Fibroblast of skin of right quadriceps (primary cell): ENCODE results near the gene SERPINE1.
"Not testable (repeated sequence)": the region's sequence is repeated elsewhere in the genome, so short reads cannot be mapped to it uniquely, and the experiment has no call there.

Experiments used
- DNase-seq: peaks from one replicate; pipeline ENCODE4 v3.0.0-alpha.2; 2013

Gene SERPINE1

DNA sequence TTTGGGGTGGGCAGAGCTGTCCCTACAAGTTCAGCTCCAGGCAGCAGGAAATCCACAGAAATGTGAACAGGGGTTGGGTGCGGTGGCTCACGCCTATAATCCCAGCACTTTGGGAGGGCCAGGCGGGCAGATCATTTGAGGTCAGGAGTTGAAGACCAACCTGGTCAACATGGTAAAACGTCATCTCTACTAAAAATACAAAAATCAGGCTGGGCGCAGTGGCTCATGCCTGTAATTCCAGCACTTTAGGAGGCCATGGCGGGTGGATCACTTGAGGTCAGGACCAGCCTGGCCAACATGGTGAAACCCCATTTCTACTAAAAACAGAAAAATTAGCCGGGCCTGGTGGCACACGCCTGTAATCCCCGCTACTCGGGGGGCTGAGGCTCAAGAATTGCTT, 23.2 kb upstream of the SERPINE1 start:
- not testable (repeated sequence) for DNase-seq

- no peak for DNase-seq
Observed at GRCh38 chr7:101104193-101104713, 22.7 kb upstream of the SERPINE1 start.

DNA sequence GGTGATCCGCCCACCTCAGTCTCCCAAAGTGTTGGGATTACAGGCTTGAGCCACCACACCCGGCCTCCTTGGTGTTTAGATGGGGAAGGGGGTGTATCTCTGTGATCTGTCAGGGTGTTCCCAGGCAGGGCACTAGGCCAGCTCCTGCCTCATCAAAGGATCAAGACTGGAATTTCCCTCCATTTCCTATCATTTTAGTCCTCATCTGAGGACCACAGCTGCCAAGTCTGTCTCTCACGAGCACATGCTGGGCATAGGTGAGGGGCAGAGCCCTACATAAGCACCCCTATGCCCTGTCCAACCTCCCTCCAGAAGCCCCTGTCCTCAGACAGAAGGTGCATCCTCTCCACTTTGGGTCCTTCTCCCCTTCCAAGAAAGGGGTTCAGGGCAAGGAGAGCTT, 22.1 kb upstream of the SERPINE1 start:
- DNase-seq: no peak

- not testable (repeated sequence) for DNase-seq
Observed at GRCh38 chr7:101105248-101105647, 21.7 kb upstream of the SERPINE1 start.

DNA sequence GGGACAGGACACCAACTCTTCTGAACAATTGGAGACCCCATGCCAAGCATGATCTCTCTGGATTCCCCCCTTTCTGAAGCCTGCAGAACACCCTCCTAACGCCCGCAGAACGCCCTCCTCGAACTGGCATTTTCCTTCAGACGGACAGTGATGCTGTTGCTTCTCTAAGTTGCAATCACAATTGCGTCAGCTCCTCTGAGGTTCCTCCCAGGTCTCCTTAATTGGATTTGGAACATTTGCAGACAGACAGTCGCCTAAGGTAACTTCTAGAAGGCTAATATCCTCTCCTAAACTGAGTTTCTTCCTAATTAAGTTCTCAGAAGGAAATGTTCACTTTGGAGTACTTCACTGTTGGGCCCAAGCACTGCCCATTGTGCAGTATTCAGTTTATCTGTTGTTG, 20.5 kb upstream of the SERPINE1 start:
- DNase-seq: no peak

GRCh38 chr7:101108330-101108857, 18.5 kb upstream of the SERPINE1 start:
- DNase-seq: peak; percentile 40

DNA sequence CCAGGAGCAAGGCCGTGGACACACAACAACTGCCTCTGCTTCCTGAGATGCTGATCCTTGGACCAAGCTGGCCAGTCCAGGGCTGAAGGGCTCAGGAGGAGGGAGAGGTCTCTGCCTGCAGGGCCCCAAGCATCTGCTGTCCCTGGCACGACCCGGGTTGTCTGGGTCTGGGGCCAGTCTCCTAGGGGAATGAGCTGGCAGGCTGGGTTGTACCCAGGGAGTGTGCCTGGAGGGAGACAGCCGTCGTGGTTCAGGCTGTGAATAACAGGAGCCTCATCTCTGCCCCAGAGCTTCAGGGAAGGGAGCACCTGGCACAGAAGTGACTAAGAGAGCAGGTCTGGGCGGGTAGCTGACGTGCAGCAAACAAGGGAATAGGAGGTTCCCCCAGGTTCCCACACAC, 17.9 kb upstream of the SERPINE1 start:
- DNase-seq: no peak

DNA sequence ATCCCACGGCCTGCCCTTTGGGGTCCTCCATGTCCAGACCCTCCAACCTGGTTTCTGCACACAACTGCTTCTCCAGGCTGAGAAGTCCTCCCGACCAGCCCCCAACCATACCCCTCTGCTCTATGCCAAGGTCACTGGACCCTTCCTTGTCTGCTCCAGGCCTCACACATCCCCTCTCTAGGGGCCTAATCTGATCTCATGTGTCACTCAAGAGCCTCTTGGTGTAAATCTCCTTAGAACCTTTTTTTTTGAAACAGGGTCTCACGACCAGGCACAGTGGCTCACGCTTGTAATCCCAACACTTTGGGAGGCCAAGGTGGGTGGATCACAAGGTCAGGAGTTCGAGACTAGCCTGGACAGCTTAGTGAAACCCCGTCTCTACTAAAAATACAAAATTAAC, 17.5 kb upstream of the SERPINE1 start:
- no peak for DNase-seq

GRCh38 chr7:101111261-101111660, 15.6 kb upstream of the SERPINE1 start:
- DNase-seq: no peak

- no peak for DNase-seq
Observed at GRCh38 chr7:101112233-101112632, 14.7 kb upstream of the SERPINE1 start.

GRCh38 chr7:101113140-101113539, 13.8 kb upstream of the SERPINE1 start:
- not testable (repeated sequence) for DNase-seq

GRCh38 chr7:101113836-101114235, 13.1 kb upstream of the SERPINE1 start:
- no peak for DNase-seq

DNA sequence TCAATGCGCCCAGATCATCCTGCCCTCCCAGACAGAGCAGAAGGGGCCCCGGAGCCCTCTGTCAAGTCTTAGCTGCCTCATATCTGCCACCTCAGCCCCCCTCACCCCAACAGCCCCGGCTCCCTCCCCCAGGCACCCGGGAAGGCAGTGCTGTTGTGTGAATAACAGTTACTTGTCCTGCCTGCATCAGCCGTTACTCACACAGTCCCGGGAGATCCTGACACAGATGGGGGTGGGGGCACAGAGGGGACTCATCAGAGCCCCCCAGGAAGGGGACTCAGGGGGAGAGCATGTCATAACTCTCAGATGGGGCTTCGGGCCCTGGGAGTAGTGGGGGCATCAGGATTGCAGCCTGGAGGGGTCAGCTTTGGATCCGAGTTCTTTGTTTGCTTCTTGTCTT, 12.4 kb upstream of the SERPINE1 start:
- peak; percentile 73 for DNase-seq

DNA sequence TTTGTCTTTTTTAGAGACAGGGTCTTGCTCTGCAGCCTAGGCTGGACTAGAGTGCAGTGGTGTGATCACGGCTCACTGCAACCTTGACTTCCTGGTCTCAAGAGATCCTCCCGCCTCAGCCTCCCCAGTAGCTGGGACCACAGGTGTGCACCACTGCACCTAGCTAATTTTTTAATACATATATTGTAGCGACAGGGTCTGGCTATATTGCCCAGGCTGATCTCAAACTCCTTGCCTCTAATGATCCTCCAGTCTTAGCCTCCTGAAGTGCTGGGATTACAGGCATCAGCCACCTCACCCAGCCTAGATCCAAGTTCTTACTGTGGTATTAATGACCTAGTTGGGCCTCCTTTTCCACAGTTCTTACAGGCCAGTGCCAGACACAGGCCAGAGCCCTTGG, 11.7 kb upstream of the SERPINE1 start:
- DNase-seq: no peak

- no peak for DNase-seq
Observed at GRCh38 chr7:101116898-101117297, 10.0 kb upstream of the SERPINE1 start.

DNA sequence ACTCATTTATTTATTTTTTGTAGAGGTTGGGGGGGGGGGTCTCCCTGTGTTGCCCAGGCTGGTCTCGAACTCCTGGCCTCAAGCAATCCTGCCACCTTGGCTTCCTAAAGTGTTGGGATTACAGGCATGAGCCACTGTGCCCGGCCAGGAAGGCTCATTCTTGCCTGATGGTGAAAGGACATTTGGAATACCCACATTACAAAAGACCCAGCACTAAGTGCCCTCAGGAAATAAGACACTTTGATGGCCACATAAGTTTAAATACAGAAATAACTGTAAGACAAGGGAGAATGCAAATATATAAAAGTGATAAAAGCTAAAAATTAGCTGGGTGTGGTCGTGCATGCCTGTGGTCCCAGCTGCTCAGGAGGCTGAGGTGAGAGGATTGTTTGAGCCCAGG, 8.0 kb upstream of the SERPINE1 start:
- no peak for DNase-seq

GRCh38 chr7:101119876-101120275, 7.0 kb upstream of the SERPINE1 start:
- DNase-seq: peak; percentile 63

DNA sequence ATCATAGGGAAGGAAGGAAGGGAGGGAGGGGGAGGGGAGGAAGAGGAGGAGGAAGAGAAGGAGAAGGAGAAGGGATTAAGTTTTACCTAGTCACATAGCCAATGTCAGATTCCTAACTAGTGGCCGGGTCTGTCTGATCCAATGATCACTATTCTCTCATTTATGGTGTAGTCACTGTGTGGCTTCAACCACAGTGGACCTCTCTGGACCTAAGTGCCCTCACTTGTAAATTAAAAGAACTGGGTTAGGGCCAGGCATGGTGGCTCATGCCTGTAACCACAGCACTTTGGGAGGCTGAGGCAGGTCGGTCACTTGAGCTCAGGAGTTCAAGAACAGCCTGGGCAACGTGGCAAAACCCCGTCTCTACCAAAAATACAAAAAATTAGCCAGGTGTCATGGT, 6.6 kb upstream of the SERPINE1 start:
- DNase-seq: no peak

- not testable (repeated sequence) for DNase-seq
Observed at GRCh38 chr7:101121631-101121990, 5.3 kb upstream of the SERPINE1 start.

GRCh38 chr7:101121991-101122932, 4.6 kb upstream of the SERPINE1 start:
- peak; percentile 100 for DNase-seq

DNA sequence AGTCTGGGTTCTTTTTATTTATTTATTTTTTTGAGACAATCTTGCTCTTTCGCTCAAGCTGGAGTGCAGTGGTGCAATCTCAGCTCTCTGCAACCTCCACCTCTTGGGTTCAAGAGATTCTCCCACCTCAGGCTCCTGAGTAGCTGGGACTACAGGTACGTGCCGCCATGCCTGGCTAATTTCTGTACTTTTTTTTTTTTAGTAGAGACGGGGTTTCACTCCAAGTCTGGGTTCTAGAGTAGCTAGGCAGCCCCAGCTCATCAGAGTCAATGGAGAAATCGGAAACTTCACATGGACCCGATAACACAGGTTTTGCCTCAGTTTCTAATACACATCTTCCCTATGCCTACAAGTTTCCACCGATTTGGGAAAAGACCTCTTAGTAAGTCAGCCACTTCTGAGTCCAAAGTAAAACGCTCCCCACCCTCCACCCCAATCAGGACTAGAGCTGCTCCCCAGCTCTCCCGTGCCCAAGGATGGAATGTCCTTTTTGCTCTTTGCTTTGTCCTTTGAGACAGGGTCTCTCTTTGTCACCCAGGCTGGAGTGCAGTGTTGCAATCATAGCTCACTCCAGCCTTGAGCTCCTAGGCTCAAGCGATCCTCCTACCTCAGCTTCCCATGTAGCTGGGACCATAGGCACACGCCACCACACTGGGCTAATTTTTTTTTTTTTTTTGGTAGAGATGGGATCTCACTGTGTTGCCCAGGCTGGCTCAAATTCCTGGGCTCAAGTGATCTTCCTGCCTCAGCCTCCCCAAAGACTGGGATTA, 3.8 kb upstream of the SERPINE1 start:
- no peak for DNase-seq

GRCh38 chr7:101123703-101124068, 3.2 kb upstream of the SERPINE1 start:
- DNase-seq: no peak

DNA sequence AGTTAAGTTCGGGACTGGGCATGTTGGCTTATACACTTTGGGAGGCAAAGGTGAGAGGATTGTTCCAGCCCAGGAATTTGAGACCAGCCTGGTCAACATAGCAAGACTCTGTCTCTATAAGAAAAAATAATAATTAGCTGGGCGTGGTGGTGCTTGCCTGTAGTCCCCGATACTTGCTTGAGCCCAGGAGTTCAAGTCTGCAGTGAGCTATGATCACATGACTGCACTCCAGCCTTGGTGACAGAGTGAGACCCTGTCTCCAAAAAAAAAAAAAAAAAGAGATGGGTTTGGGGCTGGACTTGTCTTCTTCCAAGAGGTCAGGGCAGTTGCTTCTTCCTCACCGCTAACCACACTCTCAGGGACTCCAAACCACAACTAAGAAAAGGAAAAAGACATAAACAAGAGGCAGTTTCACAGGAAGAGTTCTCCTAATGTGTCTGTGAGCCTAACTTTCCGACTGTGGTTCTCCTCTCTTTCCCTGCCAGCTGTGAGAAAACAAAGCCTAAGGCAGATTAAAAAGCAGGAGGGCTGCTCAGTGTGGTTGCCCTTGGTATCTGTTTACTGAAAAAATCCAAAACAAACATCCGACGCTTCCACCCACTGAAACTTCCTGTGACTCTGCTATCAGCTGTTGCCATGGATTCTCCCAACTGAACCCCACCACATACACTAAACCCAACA, 2.4 kb upstream of the SERPINE1 start:
- peak; percentile 75 for DNase-seq
